Measurements from ENCODE around the gene TELO2. TPM values are rescaled to one million over a fixed set of nuclear protein-coding genes. Genes with fewer than 3 reads are reported as not detected.
"Not testable (repeated sequence)": the region's sequence is repeated elsewhere in the genome, so short reads cannot be mapped to it uniquely, and the experiment has no call there.

Gene TELO2
- total RNA-seq, 1 experiment from 2014 or later = 9.5 TPM

- in situ Hi-C loops (cut with HindIII; ENCODE audit: low pct_unique_long_range_greater_than_20kb, low sequenced_read_pairs) = no loop called here
Observed at GRCh38 chr16:1470481-1471251, 22.5 kb upstream of the TELO2 start.

GRCh38 chr16:1471569-1472194 lies 21.5 kb upstream of the TELO2 start:
- in situ Hi-C loops (cut with HindIII; ENCODE audit: low pct_unique_long_range_greater_than_20kb, low sequenced_read_pairs) = no loop called here
- DNase-seq (ENCODE audit: low read depth, low spot score) = peak; percentile 96

More at GRCh38 chr16:1470481-1471251, 22.5 kb upstream of the TELO2 start:
- DNase-seq (ENCODE audit: low read depth, low spot score) = peak; percentile 43

GRCh38 chr16:1472974-1473373 lies 20.2 kb upstream of the TELO2 start:
- in situ Hi-C loops (cut with HindIII; ENCODE audit: low pct_unique_long_range_greater_than_20kb, low sequenced_read_pairs) = no loop called here
- peak; percentile 37 for DNase-seq (ENCODE audit: low read depth, low spot score)

- DNase-seq (ENCODE audit: low read depth, low spot score) = no peak
- in situ Hi-C loops (cut with HindIII; ENCODE audit: low pct_unique_long_range_greater_than_20kb, low sequenced_read_pairs) = no loop called here
Observed at GRCh38 chr16:1474082-1474795, 18.9 kb upstream of the TELO2 start.

- peak; percentile 68 for DNase-seq (ENCODE audit: low read depth, low spot score)
- in situ Hi-C loops (cut with HindIII; ENCODE audit: low pct_unique_long_range_greater_than_20kb, low sequenced_read_pairs) = no loop called here
Observed at GRCh38 chr16:1474796-1475551, 18.2 kb upstream of the TELO2 start, which contains the start of gene CLCN7. CLCN7 (minus strand) TSS chr16:1475028; CDS start chr16:1474974, 54 bp downstream.

- in situ Hi-C loops (cut with HindIII; ENCODE audit: low pct_unique_long_range_greater_than_20kb, low sequenced_read_pairs) = no loop called here
- no peak for DNase-seq (ENCODE audit: low read depth, low spot score)
Observed at GRCh38 chr16:1475552-1476114, 17.5 kb upstream of the TELO2 start.

GRCh38 chr16:1477033-1477432 lies 16.1 kb upstream of the TELO2 start:
- no peak for DNase-seq (ENCODE audit: low read depth, low spot score)
- in situ Hi-C loops (cut with HindIII; ENCODE audit: low pct_unique_long_range_greater_than_20kb, low sequenced_read_pairs) = no loop called here

GRCh38 chr16:1478937-1479336 lies 14.2 kb upstream of the TELO2 start:
- DNase-seq (ENCODE audit: low read depth, low spot score); in situ Hi-C loops (cut with HindIII; ENCODE audit: low pct_unique_long_range_greater_than_20kb, low sequenced_read_pairs): not testable (repeated sequence)

GRCh38 chr16:1481906-1482835 lies 11.0 kb upstream of the TELO2 start:
- DNase-seq (ENCODE audit: low read depth, low spot score) = no peak

GRCh38 chr16:1485847-1486496 lies 7.2 kb upstream of the TELO2 start:
- no peak for DNase-seq (ENCODE audit: low read depth, low spot score)
- in situ Hi-C loops (cut with HindIII; ENCODE audit: low pct_unique_long_range_greater_than_20kb, low sequenced_read_pairs) = no loop called here

More at GRCh38 chr16:1481906-1482835, 11.0 kb upstream of the TELO2 start:
- in situ Hi-C loops (cut with HindIII; ENCODE audit: low pct_unique_long_range_greater_than_20kb, low sequenced_read_pairs) = no loop called here

- DNase-seq (ENCODE audit: low read depth, low spot score) = no peak
- in situ Hi-C loops (cut with HindIII; ENCODE audit: low pct_unique_long_range_greater_than_20kb, low sequenced_read_pairs) = no loop called here
Observed at GRCh38 chr16:1486551-1487390, 6.4 kb upstream of the TELO2 start.

GRCh38 chr16:1487395-1488053 lies 5.6 kb upstream of the TELO2 start:
- in situ Hi-C loops (cut with HindIII; ENCODE audit: low pct_unique_long_range_greater_than_20kb, low sequenced_read_pairs) = no loop called here
- DNase-seq (ENCODE audit: low read depth, low spot score) = no peak

- in situ Hi-C loops (cut with HindIII; ENCODE audit: low pct_unique_long_range_greater_than_20kb, low sequenced_read_pairs) = no loop called here
- no peak for DNase-seq (ENCODE audit: low read depth, low spot score)
Observed at GRCh38 chr16:1488054-1488601, 5.0 kb upstream of the TELO2 start.

- in situ Hi-C loops (cut with HindIII; ENCODE audit: low pct_unique_long_range_greater_than_20kb, low sequenced_read_pairs) = no loop called here
- no peak for DNase-seq (ENCODE audit: low read depth, low spot score)
Observed at GRCh38 chr16:1488619-1489018, 4.5 kb upstream of the TELO2 start, which contains the start of gene PTX4. PTX4 (minus strand) TSS chr16:1488944; CDS start chr16:1488909, 35 bp downstream.

All from SK-MEL-5 (cell line).